Breast epithelium (tissue), 4 donors: Measurements from ENCODE around the gene GALNT5. TPM values are rescaled to one million over a fixed set of nuclear protein-coding genes. Genes with fewer than 3 reads are reported as not detected.
"Not testable (repeated sequence)": the region's sequence is repeated elsewhere in the genome, so short reads cannot be mapped to it uniquely, and the experiment has no call there.

Source experiments
- DNase-seq, 2 donors: peaks; one replicate each; pipeline ENCODE4 v3.0.0-alpha.2; 2019; ENCODE audit warnings: low spot score in 2 of 2
- H3K27ac ChIP-seq, 2 donors: fragments of 200-600 bp; sonication (generic) in 1 of 2; one replicate each; pipeline ENCODE4 v1.5.1; 2016 to 2019; ENCODE audit warnings: mild to moderate bottlenecking in 1 of 2
- H3K27me3 ChIP-seq, 2 donors: fragments of 200-600 bp; sonication (generic) in 1 of 2; one replicate each; pipeline versions ENCODE4 v1.5.1 to v1.6.0; 2017 to 2019; ENCODE audit warnings: control low read depth in 1 of 2, mild to moderate bottlenecking in 1 of 2
- H3K36me3 ChIP-seq: fragments of 200-600 bp; one replicate; pipeline ENCODE4 v1.5.1; 2019
- H3K4me1 ChIP-seq, 2 donors: fragments of 200-600 bp; sonication (generic); one replicate each; pipeline ENCODE4 v1.5.1; 2016 to 2019; ENCODE audit warnings: control low read depth in 1 of 2
- H3K4me3 ChIP-seq, 3 donors: fragments of 200-600 bp; sonication (generic); 1 replicate in 2 of 3; 2 replicates in 1 of 3; pipeline ENCODE4 v1.5.1; 2016 to 2019; ENCODE audit warnings: mild to moderate bottlenecking in 3 of 3, moderate library complexity in 2 of 3
- H3K9me3 ChIP-seq, 2 donors: fragments of 200-600 bp; sonication (generic) in 1 of 2; one replicate each; pipeline ENCODE4 v1.5.1; 2016 to 2019; ENCODE audit warnings: control low read depth in 1 of 2
- POLR2A ChIP-seq: fragments of 450-650 bp; IDR thresholded peaks from one replicate; pipeline ENCODE4 v1.6.1; 2016; ENCODE audit warnings: antibody characterized with exemption, mild to moderate bottlenecking, moderate library complexity
- POLR2AphosphoS5 ChIP-seq, 3 donors: sonication (generic); formaldehyde crosslinking; IDR thresholded peaks; one replicate each; pipeline ENCODE4 v1.6.1; 2017; ENCODE audit warnings: antibody characterized with exemption in 3 of 3
- intact Hi-C: fragments of 100-400 bp; cut with DNase I; formaldehyde crosslinking; loops from one replicate; pipeline ENCODE4 v1.15.1; 2023; ENCODE audit warnings: low total_unique reads
- total RNA-seq, 3 donors: library from RNA; depleted of rRNA; stranded (reverse); fragments of >200 nt; gene quantifications; one replicate each; pipeline ENCODE4 v1.1.0, GENCODE V29; 2016
- TF ChIP-seq, protein P1 (sequence below), 3 donors: fragments of 450-650 bp; IDR thresholded peaks; one replicate each; pipeline ENCODE4 v1.5.1; 2016 to 2017; ENCODE audit warnings: antibody characterized with exemption in 3 of 3, mild to moderate bottlenecking in 3 of 3, moderate library complexity in 3 of 3

GALNT5 gene
- total RNA-seq, 3 donors from 2014 or later, result 0.16 to 2.0 (median 1.6) TPM

DNA sequence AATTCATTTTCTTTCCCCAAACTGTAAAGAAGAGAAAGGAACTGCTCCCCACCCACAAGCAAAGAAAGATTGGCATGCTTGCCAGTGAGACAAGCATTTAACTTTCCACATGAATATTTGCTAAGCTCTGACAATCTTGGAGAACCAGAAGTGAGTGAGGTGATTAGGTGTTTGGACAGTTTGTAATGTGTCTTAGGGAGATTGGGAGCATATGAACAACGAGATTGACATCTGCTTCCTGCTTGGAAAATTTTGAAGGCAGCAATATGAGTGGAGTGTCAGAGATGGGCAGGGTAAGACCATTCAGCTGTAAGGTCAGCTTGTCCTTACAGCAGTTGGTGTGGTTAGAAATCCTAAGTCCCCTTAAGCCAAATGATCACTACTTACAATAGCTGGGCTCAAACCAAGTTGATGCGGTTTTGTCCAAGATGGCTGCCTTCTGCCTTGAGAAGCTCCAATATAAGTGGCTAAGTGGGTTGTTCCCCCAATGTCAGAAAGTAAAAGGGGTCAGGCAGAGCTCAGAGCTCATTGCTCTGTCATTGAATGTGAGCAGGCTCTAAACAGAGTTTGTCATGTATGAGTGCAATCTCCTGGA, 36.0 kb upstream of the GALNT5 start:
- Histone ChIP-seq H3K27me3 (no peaks in the 10 kb centered on the region), H3K27ac (no peak overlapping the region), H3K4me1 (no peaks in the 10 kb centered on the region), H3K4me3 (no peak overlapping the region), H3K9me3 (no peaks in the 10 kb centered on the region), H3K36me3 (no peaks in the 10 kb centered on the region)
- DNase-seq, result no peak
- TF ChIP-seq, protein P1, sequence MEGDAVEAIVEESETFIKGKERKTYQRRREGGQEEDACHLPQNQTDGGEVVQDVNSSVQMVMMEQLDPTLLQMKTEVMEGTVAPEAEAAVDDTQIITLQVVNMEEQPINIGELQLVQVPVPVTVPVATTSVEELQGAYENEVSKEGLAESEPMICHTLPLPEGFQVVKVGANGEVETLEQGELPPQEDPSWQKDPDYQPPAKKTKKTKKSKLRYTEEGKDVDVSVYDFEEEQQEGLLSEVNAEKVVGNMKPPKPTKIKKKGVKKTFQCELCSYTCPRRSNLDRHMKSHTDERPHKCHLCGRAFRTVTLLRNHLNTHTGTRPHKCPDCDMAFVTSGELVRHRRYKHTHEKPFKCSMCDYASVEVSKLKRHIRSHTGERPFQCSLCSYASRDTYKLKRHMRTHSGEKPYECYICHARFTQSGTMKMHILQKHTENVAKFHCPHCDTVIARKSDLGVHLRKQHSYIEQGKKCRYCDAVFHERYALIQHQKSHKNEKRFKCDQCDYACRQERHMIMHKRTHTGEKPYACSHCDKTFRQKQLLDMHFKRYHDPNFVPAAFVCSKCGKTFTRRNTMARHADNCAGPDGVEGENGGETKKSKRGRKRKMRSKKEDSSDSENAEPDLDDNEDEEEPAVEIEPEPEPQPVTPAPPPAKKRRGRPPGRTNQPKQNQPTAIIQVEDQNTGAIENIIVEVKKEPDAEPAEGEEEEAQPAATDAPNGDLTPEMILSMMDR (IDR thresholded peaks at IDR 0.05), result no peak
- TF ChIP-seq POLR2AphosphoS5 (IDR thresholded peaks at IDR 0.05) (no peak), POLR2A (no peak)
- intact Hi-C loops, result no loop called here

DNA sequence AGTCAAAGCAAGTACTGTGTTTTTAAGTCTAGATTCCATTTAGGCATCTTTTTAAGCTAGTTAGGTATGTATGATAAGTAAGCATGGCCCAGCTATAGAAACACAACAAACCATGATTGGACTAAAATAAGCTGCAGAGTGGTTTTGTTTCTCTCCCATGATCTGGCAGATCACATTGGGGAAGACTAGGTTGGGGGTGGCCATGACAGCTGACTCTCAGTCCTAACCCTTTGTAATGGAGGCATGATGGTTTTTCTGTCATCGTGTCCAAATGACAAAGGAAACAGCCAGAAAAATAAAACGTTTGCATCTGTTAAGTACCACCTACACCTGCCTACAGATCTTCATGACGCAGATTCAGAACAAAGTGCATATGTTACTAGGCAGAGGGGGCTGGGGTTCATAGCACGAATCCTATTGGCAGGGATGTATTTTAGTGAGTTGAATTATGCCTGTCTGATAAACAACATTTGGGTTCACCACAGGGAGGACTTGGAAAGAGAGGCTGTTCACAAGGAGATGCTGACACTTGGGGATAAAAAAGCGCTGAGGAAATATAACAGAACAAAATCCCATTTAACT, 33.8 kb upstream of the GALNT5 start:
- no peak overlapping the region for H3K27ac ChIP-seq
- DNase-seq, result no peak
- H3K36me3 ChIP-seq, result no peaks in the 10 kb centered on the region
- intact Hi-C loops, result no loop called here
- H3K27me3 ChIP-seq, result no peaks in the 10 kb centered on the region
- no peak overlapping the region for H3K4me3 ChIP-seq
- no peaks in the 10 kb centered on the region for H3K4me1 ChIP-seq
- TF ChIP-seq POLR2AphosphoS5 (IDR thresholded peaks at IDR 0.05) (no peak), POLR2A (no peak)
- TF ChIP-seq, protein P1 (IDR thresholded peaks at IDR 0.05), result no peak
- H3K9me3 ChIP-seq, result no peaks in the 10 kb centered on the region

DNA sequence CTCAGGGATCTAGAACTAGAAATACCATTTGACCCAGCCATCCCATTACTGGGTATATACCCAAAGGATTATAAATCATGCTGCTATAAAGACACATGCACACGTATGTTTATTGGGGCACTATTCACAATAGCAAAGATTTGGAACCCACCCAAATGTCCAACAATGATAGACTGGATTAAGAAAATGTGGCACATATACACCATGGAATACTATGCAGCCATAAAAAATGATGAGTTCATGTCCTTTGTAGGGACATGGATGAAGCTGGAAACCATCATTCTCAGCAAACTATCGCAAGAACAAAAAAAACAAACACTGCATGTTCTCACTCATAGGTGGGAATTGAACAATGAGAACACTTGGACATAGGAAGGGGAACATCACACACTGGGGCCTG, 33.1 kb upstream of the GALNT5 start:
- H3K4me3 ChIP-seq, H3K27ac ChIP-seq, H3K9me3 ChIP-seq, intact Hi-C loops, H3K4me1 ChIP-seq, DNase-seq, H3K36me3 ChIP-seq, H3K27me3 ChIP-seq: not testable (repeated sequence)

DNA sequence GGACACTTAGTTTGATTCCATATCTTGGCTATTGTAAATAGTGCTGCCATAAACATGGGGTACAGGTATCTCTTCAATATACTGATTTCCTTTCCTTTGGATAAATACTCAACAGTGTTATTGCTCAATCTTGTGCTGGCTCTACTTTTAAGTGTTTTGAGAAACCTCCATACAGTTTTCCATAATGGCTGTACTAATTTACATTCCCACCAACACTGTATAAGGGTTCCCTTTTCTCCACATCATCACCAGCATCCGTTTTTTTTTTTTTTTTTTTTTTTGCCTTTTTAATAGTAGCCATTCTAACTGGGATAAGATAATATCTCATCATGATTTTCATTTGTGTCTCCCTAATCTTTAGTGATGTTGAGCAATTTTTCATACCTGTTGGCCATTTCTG, 29.9 kb upstream of the GALNT5 start:
- no peaks in the 10 kb centered on the region for H3K36me3 ChIP-seq
- H3K27me3 ChIP-seq, result no peaks in the 10 kb centered on the region
- intact Hi-C loops, result no loop called here
- TF ChIP-seq POLR2AphosphoS5 (IDR thresholded peaks at IDR 0.05) (no peak), POLR2A (no peak)
- TF ChIP-seq, protein P1 (IDR thresholded peaks at IDR 0.05), result no peak
- H3K4me1 ChIP-seq, result no peaks in the 10 kb centered on the region
- H3K4me3 ChIP-seq, result no peak overlapping the region
- H3K27ac ChIP-seq, result no peak overlapping the region
- no peak for DNase-seq
- H3K9me3 ChIP-seq, result no peaks in the 10 kb centered on the region

DNA sequence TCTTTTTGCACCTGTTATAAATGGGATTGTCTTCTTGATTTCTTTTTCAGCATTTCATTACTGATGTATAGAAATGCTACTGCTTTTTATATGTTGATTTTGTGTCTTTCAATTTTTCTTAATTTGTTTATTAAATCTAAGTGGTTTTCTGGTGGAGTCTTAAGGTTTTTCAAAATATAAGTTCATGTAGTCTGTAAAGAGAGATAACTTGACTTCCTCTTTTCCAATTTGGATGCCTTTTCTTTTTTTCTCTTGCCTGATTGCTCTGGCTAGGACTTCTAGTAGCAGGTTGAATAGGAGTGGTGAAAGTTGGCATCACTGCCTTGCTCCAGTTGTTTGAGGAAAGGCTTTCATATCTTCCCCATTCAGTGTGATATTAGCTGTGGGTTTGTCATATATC, 28.6 kb upstream of the GALNT5 start:
- H3K27me3 ChIP-seq, result no peaks in the 10 kb centered on the region
- no peaks in the 10 kb centered on the region for H3K4me1 ChIP-seq
- H3K4me3 ChIP-seq, result no peak overlapping the region
- no peaks in the 10 kb centered on the region for H3K9me3 ChIP-seq
- no peak for DNase-seq
- H3K36me3 ChIP-seq, result no peaks in the 10 kb centered on the region
- TF ChIP-seq POLR2A, result no peak
- TF ChIP-seq, protein P1 (IDR thresholded peaks at IDR 0.05), result no peak
- TF ChIP-seq POLR2AphosphoS5 (IDR thresholded peaks at IDR 0.05), result no peak
- no peak overlapping the region for H3K27ac ChIP-seq
- intact Hi-C loops, result no loop called here
